Left lobe of liver (tissue), 2 donors: ENCODE data around the gene GAPVD1. TPM values are rescaled to one million over a fixed set of nuclear protein-coding genes. Genes with fewer than 3 reads are reported as not detected.
A peak's percentile ranks its signal among the peaks of the same experiment; 100 is the strongest.
"Not testable (repeated sequence)": the region's sequence is repeated elsewhere in the genome, so short reads cannot be mapped to it uniquely, and the experiment has no call there.

ENCODE experiments used
- ATAC-seq: fragments of 200-7000 bp; cut with Tn5 transposase; one replicate; pipeline ENCODE4 v1.9.1; 2020; ENCODE audit warnings: mild to moderate bottlenecking, moderate library complexity
- DNase-seq: peaks from one replicate; pipeline ENCODE4 v3.0.0-alpha.2; 2020; ENCODE audit warnings: low spot score
- total RNA-seq: library from RNA; stranded (reverse); gene quantifications from one replicate; pipeline ENCODE4 v1.2.1, GENCODE V29; 2021
- donor health status: DM: no; HTN: no; CAD: no; lungs with moderate emphysema.
- donor health status: DM: no; HTN: yes; CAD: no.

The GAPVD1 gene
- 16.4 TPM for total RNA-seq

DNA sequence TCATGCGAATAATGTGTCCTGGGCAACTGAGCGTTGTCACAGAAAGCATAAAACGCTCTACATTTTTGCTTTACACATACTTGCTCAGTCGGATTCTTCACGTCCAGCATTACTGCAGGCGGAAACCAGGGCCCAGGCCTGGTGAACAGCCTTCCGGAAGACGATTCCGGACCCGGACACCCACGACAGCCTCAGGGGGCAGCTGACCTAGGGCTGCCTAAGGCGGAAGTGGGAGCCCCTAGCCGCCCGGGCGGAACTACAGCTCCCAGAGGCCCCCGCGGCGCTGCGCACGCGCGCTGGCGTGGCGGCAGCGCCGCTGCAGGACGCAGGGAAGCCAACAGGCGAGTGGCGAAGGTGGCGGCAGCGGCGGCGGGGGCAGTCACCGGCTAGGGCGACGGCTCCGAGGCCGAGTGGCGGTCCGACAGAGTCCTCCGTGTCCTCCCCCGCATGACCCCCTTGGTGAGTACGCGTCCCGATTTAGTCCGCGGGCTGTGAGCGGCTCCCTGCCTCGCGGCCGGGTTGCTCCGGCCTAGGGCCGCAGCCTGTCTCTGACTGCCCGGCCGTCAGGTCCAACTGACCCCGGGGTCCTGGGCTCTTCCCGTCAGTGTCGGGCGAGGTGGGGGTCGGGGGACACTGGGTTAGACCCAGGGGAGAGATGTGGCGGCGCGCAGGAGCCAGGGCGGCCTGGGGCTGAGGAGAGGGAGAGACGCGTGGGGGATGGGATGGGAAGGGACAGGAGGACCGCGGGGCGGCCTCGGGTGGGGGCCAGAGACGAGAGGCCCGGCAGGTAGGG is at the start of gene GAPVD1:
Gene GAPVD1, plus strand, starts transcription at position 326 of the 793 bp plus-strand sequence. CDS start 37,096 bp downstream, outside the sequence.
- ATAC-seq (peak; percentile 99), DNase-seq (peak; percentile 92)

DNA sequence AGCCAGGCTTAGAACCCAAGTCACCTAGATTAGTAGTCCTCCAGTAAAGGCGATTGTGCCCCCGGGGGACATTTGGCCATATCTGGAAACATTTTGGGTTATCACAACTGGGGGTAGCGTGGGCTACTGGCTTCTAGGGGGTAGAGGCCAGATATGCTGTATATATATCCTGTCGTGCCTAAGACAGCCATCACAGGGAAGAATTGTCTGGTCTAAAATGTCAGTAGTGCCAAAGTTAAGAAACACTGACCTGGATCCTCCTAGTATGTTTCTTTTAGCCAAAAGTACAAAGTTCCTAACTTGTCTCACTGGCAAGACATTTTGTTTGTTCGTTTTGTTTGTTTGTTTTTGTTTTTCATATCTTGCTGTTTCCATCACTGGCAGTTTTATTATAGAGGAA is 47.4 kb upstream of the GAPVD1 start:
- DNase-seq (no peak), ATAC-seq (peak; percentile 78)

DNA sequence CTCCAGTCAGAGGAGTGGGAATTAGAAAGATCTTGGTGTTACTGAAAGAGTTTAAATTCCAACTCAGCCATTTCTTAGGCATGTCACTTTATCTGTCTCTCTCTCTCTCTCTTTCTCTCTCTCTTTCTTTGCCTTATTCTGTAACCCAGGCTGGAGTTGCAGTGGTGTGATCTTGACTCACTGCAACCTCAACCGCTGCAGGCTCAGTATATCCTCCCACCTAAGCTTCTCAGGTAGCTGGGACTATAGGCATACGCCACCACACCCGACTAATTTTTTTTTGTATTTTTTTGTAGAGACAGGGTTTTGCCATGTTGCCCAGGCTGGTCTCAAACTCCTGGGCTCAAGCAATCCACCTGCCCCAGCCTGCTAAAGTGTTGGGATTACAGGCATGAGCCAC is 43.0 kb upstream of the GAPVD1 start:
- ATAC-seq (no peak), DNase-seq (no peak)

DNA sequence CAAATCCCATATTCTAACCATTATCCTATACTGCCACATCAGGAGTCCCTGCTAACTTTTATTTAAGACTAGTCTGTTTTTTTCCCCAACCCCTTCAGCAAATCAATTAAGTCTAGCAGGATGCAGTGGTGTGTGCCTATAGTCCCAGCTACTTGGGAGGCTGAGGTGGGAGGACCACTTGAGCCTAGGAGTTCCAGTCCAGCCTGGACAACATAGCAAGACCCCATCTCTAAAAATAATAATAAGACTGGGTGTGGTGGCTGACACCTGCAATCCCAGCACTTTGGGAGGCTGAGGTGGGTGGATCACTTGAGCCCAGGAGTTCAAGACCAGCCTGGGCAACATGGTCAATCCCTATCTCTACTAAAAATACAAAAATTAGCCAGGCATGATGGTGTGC is 36.8 kb upstream of the GAPVD1 start:
- DNase-seq, ATAC-seq: not testable (repeated sequence)

DNA sequence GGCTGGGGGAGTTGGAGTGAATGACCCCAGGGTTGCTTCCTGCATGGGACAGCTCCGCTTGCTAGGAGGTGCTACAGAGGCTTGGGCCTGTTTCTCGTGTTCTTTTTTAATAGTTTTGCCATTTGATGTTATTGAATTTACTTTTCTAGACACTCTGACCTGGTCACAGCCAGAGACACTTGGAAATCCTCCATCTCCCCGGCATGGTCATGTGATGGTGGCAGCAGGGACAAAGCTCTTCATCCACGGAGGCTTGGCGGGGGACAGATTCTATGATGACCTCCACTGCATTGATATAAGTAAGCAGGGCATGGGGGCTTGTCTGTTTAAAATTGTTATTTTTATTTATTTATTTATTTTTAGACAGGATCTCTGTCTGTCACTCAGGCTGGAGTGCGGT is 33.9 kb upstream of the GAPVD1 start:
- peak; percentile 71 for DNase-seq
- ATAC-seq: peak; percentile 84

DNA sequence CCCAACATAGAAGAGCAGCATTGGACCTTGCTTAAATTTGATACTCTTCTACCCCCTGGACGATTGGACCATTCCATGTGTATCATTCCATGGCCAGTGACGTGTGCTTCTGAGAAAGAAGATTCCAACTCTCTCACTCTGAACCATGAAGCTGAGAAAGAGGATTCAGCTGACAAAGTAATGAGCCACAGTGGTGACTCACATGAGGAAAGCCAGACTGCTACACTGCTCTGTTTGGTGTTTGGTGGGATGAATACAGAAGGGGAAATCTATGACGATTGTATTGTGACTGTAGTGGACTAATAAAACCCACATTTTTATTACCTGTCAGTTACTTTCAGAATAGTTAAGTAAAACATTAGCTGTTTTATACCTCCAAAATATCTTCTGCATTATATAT is 27.9 kb upstream of the GAPVD1 start:
- peak; percentile 39 for ATAC-seq
- DNase-seq: no peak

DNA sequence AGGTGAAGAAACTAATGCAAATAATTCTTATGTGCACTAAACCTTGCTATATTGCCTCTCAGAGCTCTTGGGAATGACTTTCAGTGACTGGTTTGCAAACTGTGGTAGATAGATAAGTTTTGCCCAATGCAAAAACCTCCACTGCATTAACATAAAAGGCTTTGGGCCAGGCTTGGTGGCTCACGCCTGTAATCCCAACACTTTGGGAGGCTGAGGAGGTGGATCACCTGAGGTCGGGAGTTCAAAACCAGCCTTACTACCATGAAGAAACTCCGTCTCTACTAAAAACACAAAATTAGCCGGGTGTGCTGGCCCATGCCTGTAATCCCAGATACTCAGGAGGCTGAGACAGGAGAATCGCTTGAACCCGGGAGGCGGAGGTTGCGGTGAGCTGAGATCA is 27.5 kb upstream of the GAPVD1 start:
- not testable (repeated sequence) for DNase-seq, ATAC-seq

GRCh38 chr9:125235804-125236519 is 25.7 kb upstream of the GAPVD1 start:
- no peak for DNase-seq
- no peak for ATAC-seq

GRCh38 chr9:125236520-125237159 is 25.0 kb upstream of the GAPVD1 start:
- ATAC-seq, DNase-seq: not testable (repeated sequence)

- no peak for DNase-seq
- ATAC-seq: no peak
Observed at GRCh38 chr9:125238127-125238914, 23.3 kb upstream of the GAPVD1 start.

GRCh38 chr9:125238915-125239446 is 22.6 kb upstream of the GAPVD1 start:
- DNase-seq: no peak
- ATAC-seq: no peak

DNA sequence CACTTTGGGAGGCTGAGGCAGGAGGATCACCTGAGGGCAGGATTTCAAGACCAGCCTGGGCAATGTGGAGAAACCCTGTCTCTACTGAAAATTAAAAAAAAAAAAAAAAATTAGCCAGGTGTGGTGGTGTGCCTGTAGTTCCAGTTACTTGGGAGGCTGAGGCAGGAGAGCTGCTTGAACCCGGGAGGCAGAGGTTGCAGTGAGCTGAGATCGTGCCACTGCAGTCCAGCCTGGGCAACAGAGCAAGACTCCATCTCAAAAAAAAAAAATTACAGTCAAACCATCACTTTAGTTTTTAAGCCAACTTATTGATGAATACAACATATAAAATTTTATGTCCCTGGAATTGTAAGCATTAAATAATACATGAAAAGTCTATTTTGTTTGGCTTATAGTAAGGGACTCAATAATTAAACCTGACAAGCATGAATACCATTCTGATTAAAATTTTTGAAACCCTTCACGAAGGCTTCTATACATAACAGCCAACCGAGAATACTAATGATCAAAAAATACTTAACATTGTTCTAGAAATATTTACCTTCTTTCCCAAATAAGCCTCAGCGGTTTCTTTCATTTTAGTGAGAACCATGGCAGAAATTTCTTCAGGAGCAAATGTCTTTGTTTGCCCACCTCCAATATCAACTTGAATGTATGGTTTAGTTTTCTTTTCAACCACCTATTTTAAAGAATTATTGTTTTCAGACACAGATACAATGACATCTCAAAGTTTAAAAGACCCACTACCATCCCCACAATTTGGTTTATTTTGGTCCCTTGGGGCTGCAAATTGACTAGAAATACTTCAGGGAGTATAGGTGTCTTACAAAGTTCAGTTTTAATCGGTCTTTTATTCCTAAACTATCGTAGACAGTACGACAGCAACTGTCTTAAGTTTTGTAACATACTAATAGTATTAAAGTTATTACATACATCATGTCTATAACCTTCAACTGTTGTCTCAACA is 21.7 kb upstream of the GAPVD1 start:
- ATAC-seq (no peak), DNase-seq (no peak)

DNA sequence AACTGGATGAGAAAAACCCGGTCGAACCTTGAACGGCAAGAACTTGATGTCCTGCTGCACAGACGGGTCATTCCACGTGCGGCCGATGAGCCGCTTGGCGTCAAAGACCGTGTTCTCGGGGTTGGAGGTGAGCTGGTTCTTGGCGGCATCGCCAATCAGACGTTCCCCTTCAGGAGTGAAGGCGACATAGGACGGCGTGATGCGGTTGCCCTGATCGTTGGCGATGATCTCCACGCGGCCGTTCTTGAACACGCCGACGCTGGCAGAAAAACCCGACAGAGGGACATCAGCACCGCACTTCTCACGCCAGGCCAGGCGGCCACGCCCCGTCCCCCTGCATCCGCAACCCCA is 21.0 kb upstream of the GAPVD1 start:
- DNase-seq (no peak), ATAC-seq (peak; percentile 4)

DNA sequence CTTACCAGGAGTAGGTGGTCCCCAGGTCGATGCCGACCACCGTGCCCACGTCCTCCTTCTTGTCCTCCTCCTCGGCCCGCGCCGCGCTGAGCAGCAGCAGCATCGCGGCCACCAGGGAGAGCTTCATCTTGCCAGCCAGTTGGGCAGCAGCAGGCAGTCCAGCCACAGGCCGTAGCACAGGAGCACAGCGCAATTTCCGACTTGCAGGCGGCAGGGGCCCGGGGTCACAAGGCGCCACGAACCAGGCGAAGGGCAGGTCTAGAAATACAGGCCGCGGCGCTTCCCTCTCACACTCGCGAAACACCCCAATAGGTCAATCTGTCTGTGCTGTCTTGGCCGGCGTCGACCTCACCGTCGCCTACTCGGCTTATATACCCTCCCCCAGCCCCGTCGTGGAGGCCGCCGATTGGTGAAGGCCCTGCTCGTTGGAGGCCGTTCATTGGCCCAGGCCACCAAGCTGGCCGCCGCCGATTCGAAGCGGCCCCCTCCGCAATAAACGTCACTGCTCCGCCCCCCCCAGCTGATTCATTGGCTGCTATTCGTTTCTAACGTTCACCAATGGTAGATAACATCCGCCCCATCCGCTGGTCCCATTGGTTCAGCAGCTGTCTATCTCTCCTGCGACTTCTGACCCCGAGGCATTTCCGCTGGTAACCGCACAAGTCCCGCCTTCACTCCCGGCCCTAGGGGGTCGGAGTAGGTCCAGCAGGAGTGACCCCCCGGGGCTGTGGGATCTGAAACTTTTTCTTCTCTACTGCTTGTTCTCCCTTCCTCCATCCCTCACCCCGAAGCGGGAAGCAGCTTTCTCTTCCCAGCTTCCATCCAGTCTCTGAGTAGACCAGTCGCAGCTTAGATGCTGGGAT is 20.4 kb upstream of the GAPVD1 start, which contains the start of gene HSPA5:
Gene HSPA5, minus strand, starts transcription at position 344 of the 863 bp plus-strand sequence. Its CDS starts 217 bp downstream, at position 127.
- peak; percentile 100 for DNase-seq
- ATAC-seq: peak; percentile 93

DNA sequence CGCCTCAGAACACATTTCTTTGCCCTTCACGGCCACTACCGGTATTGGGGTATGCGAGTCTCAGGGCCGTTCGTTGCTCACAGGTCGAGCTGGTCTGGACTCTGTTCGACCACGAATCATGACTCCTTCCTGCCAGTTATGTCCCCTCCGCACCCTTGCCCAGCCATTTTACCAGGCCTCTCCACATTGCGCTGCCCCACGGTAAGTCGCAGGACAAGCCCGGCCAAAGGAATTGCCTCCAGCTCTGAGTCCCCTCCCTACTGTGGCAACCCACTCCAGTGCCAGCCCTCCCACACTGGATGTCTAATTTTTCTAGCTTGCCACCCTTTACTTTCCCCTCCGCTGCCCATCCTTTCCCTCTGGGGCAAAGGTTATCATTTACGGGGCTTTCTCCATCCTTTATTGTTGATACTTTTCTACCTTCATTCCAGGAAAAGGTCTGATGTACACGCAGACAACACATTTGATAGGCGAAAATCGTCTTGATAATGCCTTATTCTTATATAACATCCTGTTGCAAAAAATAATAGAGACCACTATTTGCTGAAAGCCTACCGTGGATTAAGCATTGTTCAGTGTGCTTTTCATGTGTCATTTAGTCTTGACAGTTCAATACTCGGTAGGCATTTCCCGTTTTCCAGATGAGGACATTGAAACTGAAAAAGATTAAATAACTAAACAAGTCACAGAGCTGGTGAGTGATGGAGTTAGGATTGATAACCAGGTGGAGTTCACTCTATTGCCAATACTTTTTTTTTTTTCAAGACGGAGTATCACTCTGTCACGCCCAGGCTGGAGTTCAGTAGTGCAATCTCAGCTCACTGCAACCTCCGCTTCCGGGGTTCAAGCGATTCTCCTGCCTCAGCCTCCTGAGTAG is 19.5 kb upstream of the GAPVD1 start:
- no peak for DNase-seq
- peak; percentile 30 for ATAC-seq

GRCh38 chr9:125243792-125244260 is 17.8 kb upstream of the GAPVD1 start:
- ATAC-seq (no peak), DNase-seq (no peak)

DNA sequence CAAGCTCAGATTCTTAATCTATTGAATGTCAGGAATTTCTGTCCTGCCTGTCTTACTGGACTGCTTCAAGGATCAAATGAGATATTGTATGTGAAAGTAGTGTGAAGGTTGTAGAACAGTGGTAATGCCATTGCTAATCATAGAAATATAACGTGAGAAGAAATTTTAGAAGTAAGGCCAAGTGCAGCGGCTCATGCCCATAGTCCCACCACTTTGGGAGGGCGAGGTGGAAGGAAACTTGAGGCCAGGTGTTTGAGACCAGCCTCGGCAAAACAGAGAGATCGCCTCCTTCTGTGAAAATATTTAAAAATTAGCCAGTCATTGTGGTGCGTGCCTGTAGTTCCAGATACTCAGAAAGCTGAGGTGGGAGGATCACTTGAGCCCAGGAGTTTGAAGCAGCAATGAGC is 15.4 kb upstream of the GAPVD1 start:
- no peak for ATAC-seq
- no peak for DNase-seq
